ENCODE data around the gene TREH.

DNA sequence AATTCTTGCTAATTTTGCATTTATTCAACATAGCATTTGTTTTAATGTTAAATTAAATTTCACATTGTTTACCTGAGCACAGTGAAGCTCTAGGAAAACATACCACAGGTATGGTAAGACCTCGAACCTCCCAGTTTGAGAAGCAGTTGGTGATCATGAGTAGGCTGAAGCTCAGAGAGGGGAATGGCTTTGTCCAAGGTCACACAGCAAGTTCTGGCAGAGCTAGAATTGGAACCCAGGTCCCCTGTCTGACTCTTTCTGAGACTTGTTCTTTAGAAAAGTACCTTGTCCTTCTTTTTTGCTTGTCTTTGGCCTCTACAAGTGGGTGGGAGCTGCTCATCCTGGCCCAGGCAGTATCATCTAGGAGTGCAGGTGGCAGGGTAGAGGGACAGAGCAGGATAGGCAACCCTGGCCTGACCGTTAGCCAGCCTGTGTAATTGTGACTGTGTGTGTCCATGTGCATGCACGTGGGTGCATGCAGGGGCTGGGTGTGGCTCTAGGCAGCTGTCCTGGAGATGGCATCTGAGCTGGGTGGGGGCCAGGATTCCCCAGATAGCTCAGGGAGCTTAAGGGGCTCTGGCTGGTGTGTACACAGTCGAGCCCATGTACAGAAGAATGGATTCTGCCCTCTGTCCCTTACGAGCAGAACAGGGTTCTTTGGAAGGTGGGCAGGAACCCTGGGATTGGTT lies 50.4 kb downstream of the TREH start:
- TF ChIP-seq, protein P1, sequence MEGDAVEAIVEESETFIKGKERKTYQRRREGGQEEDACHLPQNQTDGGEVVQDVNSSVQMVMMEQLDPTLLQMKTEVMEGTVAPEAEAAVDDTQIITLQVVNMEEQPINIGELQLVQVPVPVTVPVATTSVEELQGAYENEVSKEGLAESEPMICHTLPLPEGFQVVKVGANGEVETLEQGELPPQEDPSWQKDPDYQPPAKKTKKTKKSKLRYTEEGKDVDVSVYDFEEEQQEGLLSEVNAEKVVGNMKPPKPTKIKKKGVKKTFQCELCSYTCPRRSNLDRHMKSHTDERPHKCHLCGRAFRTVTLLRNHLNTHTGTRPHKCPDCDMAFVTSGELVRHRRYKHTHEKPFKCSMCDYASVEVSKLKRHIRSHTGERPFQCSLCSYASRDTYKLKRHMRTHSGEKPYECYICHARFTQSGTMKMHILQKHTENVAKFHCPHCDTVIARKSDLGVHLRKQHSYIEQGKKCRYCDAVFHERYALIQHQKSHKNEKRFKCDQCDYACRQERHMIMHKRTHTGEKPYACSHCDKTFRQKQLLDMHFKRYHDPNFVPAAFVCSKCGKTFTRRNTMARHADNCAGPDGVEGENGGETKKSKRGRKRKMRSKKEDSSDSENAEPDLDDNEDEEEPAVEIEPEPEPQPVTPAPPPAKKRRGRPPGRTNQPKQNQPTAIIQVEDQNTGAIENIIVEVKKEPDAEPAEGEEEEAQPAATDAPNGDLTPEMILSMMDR (IDR thresholded peaks at IDR 0.05): no peak
- no peak for TF ChIP-seq POLR2A (IDR thresholded peaks at IDR 0.05)
